Gastrocnemius medialis (tissue), 4 donors: Measurements from ENCODE around the gene CALD1.

ENCODE experiments used
- POLR2A ChIP-seq, 2 donors: fragments of 450-650 bp; IDR thresholded peaks; one replicate each; pipeline ENCODE4 v1.6.1; 2017; ENCODE audit warnings: antibody characterized with exemption in 2 of 2, mild to moderate bottlenecking in 2 of 2, moderate library complexity in 2 of 2
- TF ChIP-seq, protein P1 (sequence below), 5 experiments: fragments of 450-650 bp in 3 of 5; fragments of 200-600 bp in 2 of 5; sonication (generic) in 2 of 5; IDR thresholded peaks in 4 of 5; conservative IDR thresholded peaks in 1 of 5; 1 replicate in 4 of 5; 2 replicates in 1 of 5; pipeline ENCODE4 v1.5.1; 2016 to 2019; ENCODE audit warnings: antibody characterized with exemption in 5 of 5, mild to moderate bottlenecking in 3 of 5, moderate library complexity in 3 of 5

DNA sequence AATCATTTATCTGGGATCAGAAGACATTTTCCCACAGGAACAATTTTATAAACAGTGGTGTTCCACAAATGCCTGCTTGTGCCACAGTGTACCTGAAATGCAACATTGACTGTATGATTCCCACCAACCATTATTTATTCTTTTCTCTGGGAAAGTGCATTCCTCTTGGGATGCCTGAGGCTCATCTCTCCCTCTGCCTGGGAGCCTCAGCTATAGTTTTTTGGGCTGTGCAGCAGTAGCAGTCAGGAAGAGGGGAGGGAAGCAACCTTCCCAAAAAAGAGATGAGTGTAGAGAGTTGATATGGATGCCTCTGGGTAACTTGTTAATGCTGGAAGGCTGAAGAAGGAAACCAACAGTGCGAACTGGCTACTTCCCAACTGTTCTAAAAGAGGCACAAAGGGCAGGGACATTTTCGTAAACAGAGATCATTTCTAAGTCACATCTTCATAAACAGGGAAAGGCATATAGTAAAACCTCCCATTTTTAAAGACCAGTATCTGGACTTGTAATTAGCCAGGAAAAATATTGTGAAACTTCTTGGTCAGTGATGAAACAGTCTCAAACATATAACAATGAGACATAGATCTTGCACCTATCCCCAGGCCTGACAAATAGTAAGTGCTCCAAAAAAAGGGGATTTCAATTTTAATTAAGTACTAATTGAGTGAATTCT lies 1.4 kb upstream of the CALD1 start:
- TF ChIP-seq, protein P1, sequence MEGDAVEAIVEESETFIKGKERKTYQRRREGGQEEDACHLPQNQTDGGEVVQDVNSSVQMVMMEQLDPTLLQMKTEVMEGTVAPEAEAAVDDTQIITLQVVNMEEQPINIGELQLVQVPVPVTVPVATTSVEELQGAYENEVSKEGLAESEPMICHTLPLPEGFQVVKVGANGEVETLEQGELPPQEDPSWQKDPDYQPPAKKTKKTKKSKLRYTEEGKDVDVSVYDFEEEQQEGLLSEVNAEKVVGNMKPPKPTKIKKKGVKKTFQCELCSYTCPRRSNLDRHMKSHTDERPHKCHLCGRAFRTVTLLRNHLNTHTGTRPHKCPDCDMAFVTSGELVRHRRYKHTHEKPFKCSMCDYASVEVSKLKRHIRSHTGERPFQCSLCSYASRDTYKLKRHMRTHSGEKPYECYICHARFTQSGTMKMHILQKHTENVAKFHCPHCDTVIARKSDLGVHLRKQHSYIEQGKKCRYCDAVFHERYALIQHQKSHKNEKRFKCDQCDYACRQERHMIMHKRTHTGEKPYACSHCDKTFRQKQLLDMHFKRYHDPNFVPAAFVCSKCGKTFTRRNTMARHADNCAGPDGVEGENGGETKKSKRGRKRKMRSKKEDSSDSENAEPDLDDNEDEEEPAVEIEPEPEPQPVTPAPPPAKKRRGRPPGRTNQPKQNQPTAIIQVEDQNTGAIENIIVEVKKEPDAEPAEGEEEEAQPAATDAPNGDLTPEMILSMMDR (IDR thresholded peaks at IDR 0.05 in 4 of 5, conservative IDR thresholded peaks at IDR 0.05 in 1 of 5) = no peak
- TF ChIP-seq POLR2A (IDR thresholded peaks at IDR 0.05) = no peak
